ENCODE results near the gene TRIM44. TPM values are rescaled to one million over a fixed set of nuclear protein-coding genes. Genes with fewer than 3 reads are reported as not detected.

The TRIM44 gene
- total RNA-seq, 1 donor from 2014 or later: 6.1 TPM

GRCh38 chr11:35725885-35726284 is 63.3 kb downstream of the TRIM44 start:
- DNase-seq (ENCODE audit: low spot score in 2 of 2): no peak
- H3K27ac ChIP-seq: no peak overlapping the region
- H3K4me1 ChIP-seq: no peaks in the 10 kb centered on the region
- no peak for TF ChIP-seq CTCF (IDR thresholded peaks at IDR 0.05)
- H3K4me3 ChIP-seq: no peak overlapping the region
- H3K9me3 ChIP-seq: peaks cover 4 to 15% of the 10 kb centered on the region in 2 donors
- peaks cover 5 to 46% of the 10 kb centered on the region in 2 donors for H3K36me3 ChIP-seq
- intact Hi-C loops (cut with DNase I): no loop called here
- no peaks in the 10 kb centered on the region for H3K27me3 ChIP-seq

DNA sequence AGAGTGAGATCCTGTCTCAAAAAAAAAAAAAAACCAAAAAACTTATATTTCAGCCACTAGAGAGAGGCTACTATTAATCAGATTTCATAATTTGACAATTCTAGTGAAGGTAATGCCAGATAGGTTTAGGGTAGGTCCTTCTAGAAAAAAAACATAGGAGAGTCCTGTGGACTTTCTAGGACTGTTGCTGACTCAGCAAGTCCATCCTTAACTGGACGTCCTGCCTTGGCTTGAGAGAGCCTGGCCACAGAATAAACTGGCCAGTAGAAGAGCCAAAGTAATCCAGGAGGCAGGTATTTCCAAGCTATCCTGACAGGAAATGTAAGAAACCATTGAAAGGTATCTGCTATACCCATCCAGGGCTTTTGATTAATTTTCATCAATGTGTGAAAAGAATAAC is 64.6 kb downstream of the TRIM44 start:
- intact Hi-C loops (cut with DNase I): no loop called here
- DNase-seq (ENCODE audit: low spot score in 2 of 2): no peak
- Histone ChIP-seq H3K36me3 (peaks cover 5 to 46% of the 10 kb centered on the region in 2 donors), H3K4me3 (no peak overlapping the region), H3K27ac (no peak overlapping the region), H3K9me3 (peaks cover 4 to 15% of the 10 kb centered on the region in 2 donors), H3K27me3 (no peaks in the 10 kb centered on the region), H3K4me1 (no peaks in the 10 kb centered on the region)
- TF ChIP-seq CTCF (IDR thresholded peaks at IDR 0.05): no peak

GRCh38 chr11:35730254-35730653 is 67.7 kb downstream of the TRIM44 start:
- no peak for TF ChIP-seq CTCF (IDR thresholded peaks at IDR 0.05)
- Histone ChIP-seq H3K4me1 (no peaks in the 10 kb centered on the region), H3K27me3 (no peaks in the 10 kb centered on the region), H3K9me3 (peaks cover 4 to 15% of the 10 kb centered on the region in 2 donors), H3K36me3 (peaks cover 5 to 46% of the 10 kb centered on the region in 2 donors), H3K4me3 (no peak overlapping the region), H3K27ac (no peak overlapping the region)
- intact Hi-C loops (cut with DNase I): no loop called here
- DNase-seq (ENCODE audit: low spot score in 2 of 2): no peak

DNA sequence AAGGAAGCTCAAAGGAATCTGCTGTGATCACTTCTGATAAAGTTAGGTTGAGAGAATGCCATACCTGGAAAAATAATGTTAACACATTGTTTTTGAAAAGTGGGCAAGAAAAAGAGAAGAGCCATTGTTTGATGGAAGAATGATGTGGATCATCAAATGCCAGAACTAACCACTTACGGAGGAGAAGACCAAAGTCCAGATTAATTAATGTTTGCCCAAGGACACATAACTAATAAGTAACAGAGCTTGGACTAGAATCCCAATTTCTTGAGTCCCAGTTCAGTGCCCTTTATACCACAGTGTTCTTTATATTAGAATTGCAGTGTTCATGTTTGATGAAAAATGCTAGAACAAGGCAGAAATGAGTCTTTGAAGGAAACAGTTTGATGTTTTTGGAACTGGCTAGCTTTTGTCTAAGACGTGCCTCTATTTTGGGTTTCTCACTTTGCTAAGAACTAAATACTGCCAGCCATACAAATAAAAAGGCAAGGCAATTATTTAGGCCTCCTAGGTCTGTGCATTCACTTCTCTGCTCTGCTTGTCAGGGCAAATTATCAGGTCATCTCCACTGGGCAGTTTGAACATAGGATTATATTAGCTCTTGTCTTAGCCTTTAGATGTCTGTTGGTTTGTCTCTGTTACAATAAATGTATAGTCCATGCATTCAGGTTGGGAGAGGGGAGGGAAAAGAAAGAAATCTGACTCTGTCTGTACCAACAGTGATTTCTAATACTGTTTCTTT is 72.3 kb downstream of the TRIM44 start:
- no peak for TF ChIP-seq CTCF (IDR thresholded peaks at IDR 0.05)
- no peak overlapping the region for H3K27ac ChIP-seq
- H3K36me3 ChIP-seq: peaks cover 4 to 36% of the 10 kb centered on the region in 2 donors
- DNase-seq (ENCODE audit: low spot score in 2 of 2): no peak
- H3K4me3 ChIP-seq: no peak overlapping the region
- no peaks in the 10 kb centered on the region for H3K4me1 ChIP-seq
- no peaks in the 10 kb centered on the region for H3K27me3 ChIP-seq
- H3K9me3 ChIP-seq: peaks cover 0 to 8% of the 10 kb centered on the region in 2 donors
- intact Hi-C loops (cut with DNase I): no loop called here

- no peak for TF ChIP-seq CTCF (IDR thresholded peaks at IDR 0.05)
- H3K9me3 ChIP-seq: peaks cover 0 to 2% of the 10 kb centered on the region in 2 donors
- H3K4me1 ChIP-seq: no peaks in the 10 kb centered on the region
- no peak overlapping the region for H3K27ac ChIP-seq
- no peak overlapping the region for H3K4me3 ChIP-seq
- H3K27me3 ChIP-seq: no peaks in the 10 kb centered on the region
- peaks cover 4 to 35% of the 10 kb centered on the region in 2 donors for H3K36me3 ChIP-seq
- DNase-seq (ENCODE audit: low spot score in 2 of 2): no peak
- intact Hi-C loops (cut with DNase I): no loop called here
Measured at GRCh38 chr11:35735411-35735810, 72.8 kb downstream of the TRIM44 start.
